RWPE2 (cell line): ENCODE data around the gene KRTCAP3.

ENCODE experiments used
- ATAC-seq: fragments of 200-7000 bp; cut with Tn5 transposase; 3 replicates; pipeline ENCODE4 v1.9.1; 2021; ENCODE audit warnings: low read depth
- DNase-seq: peaks from one replicate; pipeline ENCODE4 v3.0.0-alpha.2; 2020; ENCODE audit warnings: low spot score
- H3K27ac ChIP-seq: fragments of 450-650 bp; 2 replicates; pipeline ENCODE4 v1.5.1; 2017; ENCODE audit warnings: mild to moderate bottlenecking; ENCODE audit not compliant: poor library complexity, severe bottlenecking
- H3K27me3 ChIP-seq: fragments of 250-450 bp; sonication (Bioruptor Pico); 2 replicates; pipeline ENCODE4 v1.5.1; 2021; ENCODE audit warnings: mild to moderate bottlenecking, moderate library complexity; ENCODE audit not compliant: insufficient read depth, poor library complexity, severe bottlenecking
- H3K36me3 ChIP-seq: fragments of 250-450 bp; sonication (Bioruptor Pico); 2 replicates; pipeline ENCODE4 v1.5.1; 2020; ENCODE audit warnings: low read depth, mild to moderate bottlenecking, moderate library complexity
- H3K4me1 ChIP-seq: fragments of 250-450 bp; sonication (Bioruptor Pico); 2 replicates; pipeline ENCODE4 v1.5.1; 2021; ENCODE audit warnings: mild to moderate bottlenecking, moderate library complexity; ENCODE audit not compliant: insufficient read depth, poor library complexity, severe bottlenecking
- H3K4me3 ChIP-seq: fragments of 250-450 bp; sonication (Bioruptor Pico); 2 replicates; pipeline ENCODE4 v1.5.1; 2021; ENCODE audit warnings: mild to moderate bottlenecking, moderate library complexity; ENCODE audit not compliant: severe bottlenecking
- H3K9me3 ChIP-seq: fragments of 250-450 bp; sonication (Bioruptor Pico); 2 replicates; pipeline ENCODE4 v1.5.1; 2021; ENCODE audit warnings: mild to moderate bottlenecking, moderate library complexity; ENCODE audit not compliant: severe bottlenecking
- CTCF ChIP-seq: fragments of 450-650 bp; IDR thresholded peaks from one replicate; pipeline ENCODE4 v1.5.1; 2017; ENCODE audit warnings: mild to moderate bottlenecking, moderate library complexity; ENCODE audit not compliant: poor library complexity, severe bottlenecking

Gene KRTCAP3

GRCh38 chr2:27407798-27408491 lies 34.2 kb upstream of the KRTCAP3 start:
- no peaks in the 10 kb centered on the region for H3K27me3 ChIP-seq
- H3K27ac ChIP-seq, result peak overlapping the region; percentile 78
- peak; percentile 74 for TF ChIP-seq CTCF
- no peaks in the 10 kb centered on the region for H3K9me3 ChIP-seq
- ATAC-seq (no peak), DNase-seq (no peak)
- H3K4me3 ChIP-seq, result peak overlapping the region; percentile 96
- H3K36me3 ChIP-seq, result peaks cover 42% of the 10 kb centered on the region
- peaks cover 12% of the 10 kb centered on the region for H3K4me1 ChIP-seq

GRCh38 chr2:27408601-27409320 lies 33.4 kb upstream of the KRTCAP3 start:
- no peaks in the 10 kb centered on the region for H3K27me3 ChIP-seq
- peak overlapping the region; percentile 96 for H3K4me3 ChIP-seq
- ATAC-seq, result peak; percentile 59
- H3K4me1 ChIP-seq, result peaks cover 12% of the 10 kb centered on the region
- H3K36me3 ChIP-seq, result peaks cover 34% of the 10 kb centered on the region
- peak overlapping the region; percentile 78 for H3K27ac ChIP-seq
- H3K9me3 ChIP-seq, result no peaks in the 10 kb centered on the region
- peak; percentile 62 for DNase-seq
- peak; percentile 4 for TF ChIP-seq CTCF

DNA sequence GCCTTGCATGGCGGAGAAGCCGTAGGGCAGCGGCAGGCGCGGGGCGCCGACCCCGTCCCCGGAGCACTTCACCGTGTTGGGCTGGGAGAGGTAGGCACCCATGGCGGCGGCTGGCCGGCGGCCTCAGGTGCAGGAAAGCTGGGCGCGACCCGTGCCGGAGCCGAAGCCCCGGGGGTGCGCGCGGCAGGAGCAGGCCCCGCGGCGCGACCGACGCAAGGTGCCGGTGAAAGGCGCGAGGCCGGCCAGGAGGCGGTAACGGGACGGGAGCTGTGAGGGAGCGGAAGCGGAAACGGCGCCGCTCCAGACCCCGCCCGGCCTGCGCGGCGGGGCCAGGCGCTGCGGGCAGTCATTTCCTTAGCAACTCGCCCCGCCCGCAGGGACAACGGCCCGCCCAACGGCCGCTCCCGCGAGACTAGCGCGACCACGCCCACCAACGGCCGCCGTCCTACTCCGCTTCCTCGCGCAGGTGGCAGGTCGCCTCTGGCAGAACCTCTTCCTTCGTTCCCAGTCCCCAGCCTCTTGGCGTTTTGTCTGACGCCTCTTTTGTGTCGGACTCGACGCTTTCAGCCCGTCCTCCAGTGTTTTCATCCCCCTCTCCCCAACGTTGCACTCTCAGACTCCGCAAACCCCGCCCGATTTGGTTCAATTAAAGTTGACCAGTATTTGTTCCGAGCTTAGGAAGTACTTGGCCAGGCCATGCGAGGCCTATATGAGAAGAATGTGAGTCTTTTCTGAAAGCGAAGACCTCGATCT lies 32.7 kb upstream of the KRTCAP3 start, which contains the start of gene PPM1G:
Gene PPM1G, minus strand, starts transcription at position 271 of the 753 bp plus-strand sequence. Its CDS starts 169 bp downstream, at position 102.
- Histone ChIP-seq H3K9me3 (no peaks in the 10 kb centered on the region), H3K4me1 (peaks cover 12% of the 10 kb centered on the region), H3K36me3 (peaks cover 29% of the 10 kb centered on the region), H3K27me3 (no peaks in the 10 kb centered on the region), H3K27ac (peak within 1 kb of the TSS; percentile 78), H3K4me3 (peak within 1 kb of the TSS; percentile 96)
- DNase-seq (peak; percentile 92), ATAC-seq (peak; percentile 95)
- TF ChIP-seq CTCF, result no peak

DNA sequence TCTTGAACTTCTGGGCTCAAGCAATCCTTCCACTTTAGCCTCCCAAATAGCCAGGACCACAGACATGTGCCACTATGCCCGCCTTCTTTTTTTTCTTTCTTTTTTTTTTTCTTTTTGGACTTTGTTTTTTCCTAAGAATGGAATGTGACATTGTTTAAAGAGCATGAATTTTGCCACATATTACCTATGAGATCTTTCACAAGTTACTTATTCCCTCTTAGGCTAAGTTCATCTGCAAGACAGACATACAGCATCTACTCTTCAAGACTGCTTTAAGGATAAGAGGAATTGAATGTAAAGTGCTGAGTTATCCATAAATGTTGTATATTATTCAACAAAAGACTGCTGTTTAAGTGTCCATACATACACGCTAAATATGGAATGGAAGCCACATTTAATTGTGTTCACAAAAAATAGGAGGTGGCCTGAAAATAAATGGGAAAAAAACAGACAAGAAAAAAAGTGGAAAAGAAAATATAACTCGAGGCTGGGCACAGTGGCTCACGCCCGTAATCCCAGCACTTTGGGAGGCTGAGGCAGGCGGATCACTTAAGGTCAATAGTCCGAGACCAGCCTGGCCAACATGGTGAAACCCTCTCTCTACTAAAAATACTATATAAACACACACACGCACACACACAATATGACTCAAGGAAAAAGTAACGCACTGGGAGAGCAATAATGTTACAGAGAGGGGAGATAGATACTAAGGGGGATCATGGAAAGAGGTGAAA lies 29.6 kb upstream of the KRTCAP3 start:
- no peak for TF ChIP-seq CTCF
- peaks cover 4% of the 10 kb centered on the region for H3K36me3 ChIP-seq
- DNase-seq, result no peak
- no peak overlapping the region for H3K4me3 ChIP-seq
- H3K27ac ChIP-seq, result no peak overlapping the region
- no peaks in the 10 kb centered on the region for H3K27me3 ChIP-seq
- no peaks in the 10 kb centered on the region for H3K9me3 ChIP-seq
- H3K4me1 ChIP-seq, result peaks cover 8% of the 10 kb centered on the region
- no peak for ATAC-seq
